SU-DHL-6 (cell line): ENCODE data around the gene CXorf38.
"Not testable (repeated sequence)": the region's sequence is repeated elsewhere in the genome, so short reads cannot be mapped to it uniquely, and the experiment has no call there.

Experiments used
- CTCF ChIP-seq: fragments of 200-600 bp; sonication (generic); IDR thresholded peaks from one replicate; pipeline ENCODE4 v1.5.1; 2017; ENCODE audit warnings: antibody characterized with exemption, mild to moderate bottlenecking, low read length, moderate library complexity; ENCODE audit not compliant: insufficient read depth, poor library complexity, severe bottlenecking
- EZH2phosphoT487 ChIP-seq: fragments of 200-600 bp; sonication (generic), shearing (Covaris generic); conservative IDR thresholded peaks from 2 replicates; pipeline ENCODE4 v1.6.1; 2018; ENCODE audit warnings: mild to moderate bottlenecking, antibody characterized with exemption, low read length, moderate library complexity, mixed read lengths

GRCh38 chrX:40589616-40590321 is 57.6 kb downstream of the CXorf38 start:
- TF ChIP-seq CTCF, EZH2phosphoT487: not testable (repeated sequence)
